Iris pigment epithelial cell (primary cell): ENCODE data around the gene CUL1.

ENCODE experiments used
- DNase-seq: peaks from one replicate; pipeline ENCODE4 v3.0.0-alpha.2; 2011; ENCODE audit warnings: low read depth

The CUL1 gene

DNA sequence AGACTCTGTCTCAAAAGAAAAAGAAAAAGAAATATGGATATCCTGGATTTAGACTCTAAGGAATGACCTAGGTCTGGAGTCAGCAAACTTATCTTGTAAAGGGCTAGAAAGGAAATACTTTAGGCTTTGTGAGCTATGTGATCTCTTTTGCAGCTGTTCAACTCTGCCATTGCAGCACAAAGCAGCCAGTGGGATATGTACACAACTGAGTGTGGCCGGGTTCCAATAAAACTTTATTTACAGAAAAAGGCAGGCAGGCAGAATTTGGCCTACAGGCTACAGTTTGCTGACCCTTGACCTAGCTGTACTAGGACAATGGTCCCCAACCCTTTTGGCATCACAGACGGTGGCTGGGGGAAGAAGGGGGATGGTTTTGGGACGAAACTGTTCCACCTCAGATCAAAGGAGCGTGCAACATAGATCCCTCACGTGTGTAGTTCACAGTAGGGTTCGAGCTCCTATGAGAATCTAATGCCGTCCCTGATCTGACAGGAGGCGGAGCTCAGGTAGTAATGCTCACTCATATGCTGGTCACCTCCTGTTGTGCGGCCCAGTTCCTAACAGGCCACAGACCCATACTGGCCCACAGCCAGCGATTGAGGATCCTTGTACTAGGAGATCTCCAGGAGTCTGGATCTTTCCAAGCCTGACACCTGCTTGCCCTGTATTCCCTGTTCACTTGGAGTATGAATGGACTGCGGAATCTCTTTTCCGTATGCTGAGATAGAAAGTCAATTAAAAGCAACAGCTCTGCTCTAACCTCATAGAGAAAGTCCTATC, 63.0 kb downstream of the CUL1 start:
- peak; percentile 15 for DNase-seq

DNA sequence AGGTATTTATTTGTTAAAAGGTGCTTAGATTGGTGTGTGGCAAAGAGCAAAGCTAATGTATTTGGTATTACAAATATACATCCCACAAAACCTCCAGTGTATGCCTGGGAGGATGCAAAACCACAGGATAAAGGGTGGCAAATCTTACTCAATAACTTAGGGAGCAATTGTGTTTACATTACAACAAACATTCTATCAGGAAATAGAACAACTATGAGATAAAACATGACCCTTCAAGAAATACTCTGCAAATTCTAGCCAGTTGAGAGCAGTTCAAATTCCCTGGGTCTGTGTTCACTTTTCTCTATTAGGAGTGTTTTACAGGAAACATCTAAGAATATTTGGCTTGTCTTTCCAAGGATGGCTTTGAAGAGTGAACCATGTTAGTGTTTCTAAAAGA, 64.9 kb downstream of the CUL1 start:
- DNase-seq, result peak; percentile 54

- DNase-seq, result no peak
Measured at GRCh38 chr7:148770004-148770403, 71.3 kb downstream of the CUL1 start.

DNA sequence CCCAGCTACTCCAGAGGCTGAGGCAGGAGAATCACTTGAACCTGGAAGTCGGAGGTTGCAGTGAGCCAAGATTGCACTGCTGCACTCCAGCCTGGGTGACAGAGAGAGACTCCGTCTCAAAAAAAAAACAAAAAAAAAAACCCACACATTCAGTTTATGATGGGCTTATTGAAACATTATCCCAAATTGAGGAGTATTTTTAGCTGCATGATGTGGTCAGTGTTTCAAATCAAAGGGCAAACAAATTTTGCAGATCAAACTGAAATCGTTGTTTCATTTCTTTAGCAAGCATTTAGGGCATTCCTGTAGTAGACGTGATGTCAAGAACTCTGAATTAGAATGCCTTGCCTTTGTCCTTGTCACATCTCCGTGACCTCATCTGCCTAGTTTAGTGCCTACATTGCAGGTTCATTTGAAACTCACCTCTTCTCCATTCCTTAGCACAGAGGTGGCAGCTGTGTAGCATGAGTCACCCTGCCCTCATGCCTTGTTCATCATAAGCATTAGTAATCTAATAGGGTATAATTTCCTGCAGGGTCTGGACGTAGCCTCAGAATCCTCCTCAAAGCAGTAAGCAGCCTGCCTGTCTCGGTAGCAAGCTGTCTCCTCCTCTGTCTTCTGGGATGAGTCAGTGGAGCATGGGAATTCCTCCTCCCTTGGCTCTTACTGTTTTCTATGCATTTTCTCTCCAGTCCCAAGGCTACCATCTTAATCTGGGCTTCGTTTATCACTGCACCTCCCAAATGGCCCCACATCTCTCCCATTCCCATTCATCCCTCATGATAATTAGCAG, 73.8 kb downstream of the CUL1 start:
- DNase-seq, result peak; percentile 94

- DNase-seq, result peak; percentile 7
Measured at GRCh38 chr7:148773334-148773733, 74.6 kb downstream of the CUL1 start.

- no peak for DNase-seq
Measured at GRCh38 chr7:148774471-148774870, 75.8 kb downstream of the CUL1 start.

GRCh38 chr7:148782757-148783456, 84.2 kb downstream of the CUL1 start:
- DNase-seq, result no peak

DNA sequence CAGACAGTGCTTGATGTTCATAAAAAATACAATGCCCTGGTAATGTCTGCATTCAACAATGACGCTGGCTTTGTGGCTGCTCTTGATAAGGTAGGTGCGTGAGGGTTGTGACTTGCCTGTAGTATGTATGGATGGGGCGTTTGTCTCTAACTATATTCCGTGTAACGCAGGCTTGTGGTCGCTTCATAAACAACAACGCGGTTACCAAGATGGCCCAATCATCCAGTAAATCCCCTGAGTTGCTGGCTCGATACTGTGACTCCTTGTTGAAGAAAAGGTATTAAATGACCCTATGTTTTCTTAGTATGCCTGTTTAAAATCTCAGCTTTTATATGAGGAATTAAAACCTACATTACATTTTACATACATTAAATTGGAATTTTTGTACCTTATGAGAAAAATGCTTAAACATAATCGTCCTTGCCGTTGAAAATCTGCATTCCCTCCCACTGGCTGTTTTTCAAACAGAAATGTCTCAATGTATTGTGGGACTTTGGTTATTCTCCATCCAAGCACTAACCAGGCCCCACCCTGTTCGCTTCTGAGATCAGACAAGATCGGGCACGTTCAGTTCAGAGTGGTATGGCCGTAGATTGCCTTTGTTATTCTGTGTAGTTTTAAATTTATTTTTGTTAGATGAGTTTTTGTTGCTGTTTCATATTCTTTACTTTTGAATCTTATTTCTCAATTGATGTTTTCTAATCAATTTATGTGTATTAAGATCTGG, 85.3 kb downstream of the CUL1 start:
- DNase-seq, result no peak

DNA sequence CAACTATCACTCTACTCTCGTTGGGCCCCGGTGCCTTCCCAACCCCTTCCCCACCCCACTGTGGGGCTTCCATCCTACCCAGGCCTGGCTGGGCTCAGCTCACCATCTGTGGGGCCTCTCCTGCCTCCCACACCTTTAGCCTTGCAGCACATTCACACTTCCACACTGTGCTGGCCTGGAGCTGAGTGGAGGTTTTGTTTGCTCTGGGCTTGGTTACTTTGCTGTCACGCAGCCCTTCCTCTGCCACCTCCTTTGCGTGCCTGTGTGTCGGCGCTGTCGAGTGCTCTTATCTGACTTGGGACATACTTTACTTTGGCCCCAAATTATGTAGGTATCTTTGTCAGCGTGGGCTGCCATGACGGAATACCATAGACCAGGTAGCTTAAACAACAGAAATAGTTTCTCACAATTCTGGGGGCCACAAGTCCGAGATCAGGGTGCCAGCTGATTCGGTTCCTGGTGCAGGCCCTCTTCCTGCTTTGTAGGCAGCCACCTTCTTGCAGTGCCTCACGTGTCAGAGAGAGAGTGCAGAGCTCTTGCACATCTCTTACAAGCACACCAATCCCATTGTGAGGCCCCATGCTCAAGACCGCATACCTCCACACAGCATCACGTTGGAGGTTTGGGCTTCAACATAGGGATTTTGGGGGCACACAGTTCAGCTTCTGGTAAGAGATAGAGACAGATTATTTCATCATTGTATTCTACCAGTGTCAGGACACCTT, 89.0 kb downstream of the CUL1 start:
- DNase-seq, result no peak

GRCh38 chr7:148789220-148789619, 90.5 kb downstream of the CUL1 start:
- DNase-seq, result no peak

DNA sequence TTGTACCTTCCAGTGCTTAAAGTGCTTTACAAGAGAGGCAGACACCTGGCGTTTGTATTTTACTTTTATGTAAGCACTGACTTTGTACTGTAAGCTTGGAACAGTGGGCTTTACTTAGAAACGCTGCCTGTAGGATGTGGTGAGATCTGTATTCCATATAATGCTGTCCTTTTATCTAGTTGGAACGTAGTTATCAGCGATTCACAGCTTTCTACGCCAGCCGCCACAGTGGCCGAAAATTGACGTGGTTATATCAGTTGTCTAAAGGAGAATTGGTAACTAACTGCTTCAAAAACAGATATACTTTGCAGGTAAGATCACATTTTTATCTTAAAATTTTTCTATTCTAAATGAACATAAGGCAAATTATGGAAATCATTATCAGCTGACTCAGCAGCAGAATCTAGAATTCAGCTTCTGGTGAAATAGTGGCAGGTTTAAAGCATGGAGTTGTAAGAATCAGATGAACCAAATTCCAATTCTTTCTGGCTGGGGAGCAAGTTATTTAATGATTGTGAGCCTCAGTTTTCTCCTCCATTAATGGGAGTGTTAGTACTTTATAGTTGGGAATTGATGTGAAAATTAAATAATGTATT, 91.5 kb downstream of the CUL1 start:
- no peak for DNase-seq

- DNase-seq, result no peak
Measured at GRCh38 chr7:148790850-148791249, 92.1 kb downstream of the CUL1 start.

- DNase-seq, result no peak
Measured at GRCh38 chr7:148791546-148791945, 92.8 kb downstream of the CUL1 start.

DNA sequence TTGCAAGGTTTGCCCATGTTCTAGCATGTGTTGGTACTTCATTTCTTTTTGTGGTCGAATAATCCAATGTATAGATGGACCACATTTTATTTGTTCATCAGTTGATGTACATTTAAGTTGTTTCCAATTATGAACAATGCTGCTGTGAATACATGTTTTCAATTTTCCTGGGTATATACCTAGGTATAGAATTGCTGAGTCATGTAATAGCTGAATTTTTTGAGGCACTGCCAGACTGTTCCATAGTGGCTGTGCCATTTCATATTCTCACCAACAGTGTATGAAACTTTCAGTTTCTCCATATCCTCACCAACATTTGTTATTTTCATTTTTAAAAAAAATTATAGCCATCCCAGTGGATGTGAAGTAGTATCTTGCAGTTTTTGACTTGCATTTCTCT, 94.9 kb downstream of the CUL1 start:
- peak; percentile 15 for DNase-seq

DNA sequence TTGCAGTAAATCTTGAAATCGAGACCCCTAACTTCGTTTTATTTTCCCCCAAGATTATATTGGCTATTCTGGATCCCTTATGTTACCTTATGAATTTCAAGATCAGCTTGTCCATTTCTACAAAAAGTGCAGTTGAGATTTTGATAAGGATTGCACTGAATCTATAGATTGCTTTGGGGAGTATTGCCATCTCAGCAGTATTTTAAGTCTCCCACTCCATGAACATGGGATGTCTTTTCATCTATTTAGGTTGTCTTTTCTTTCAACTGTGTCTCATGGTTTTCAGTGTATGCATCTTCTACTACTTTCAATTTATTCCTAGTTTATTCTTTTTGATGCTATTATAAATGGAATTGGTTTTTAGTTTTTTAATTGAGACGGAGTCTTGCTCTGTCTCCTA, 95.8 kb downstream of the CUL1 start:
- no peak for DNase-seq

GRCh38 chr7:148796841-148797240, 98.1 kb downstream of the CUL1 start:
- no peak for DNase-seq

GRCh38 chr7:148799893-148800555, 101.3 kb downstream of the CUL1 start:
- DNase-seq, result no peak

- no peak for DNase-seq
Measured at GRCh38 chr7:148800677-148801076, 102.0 kb downstream of the CUL1 start.

DNA sequence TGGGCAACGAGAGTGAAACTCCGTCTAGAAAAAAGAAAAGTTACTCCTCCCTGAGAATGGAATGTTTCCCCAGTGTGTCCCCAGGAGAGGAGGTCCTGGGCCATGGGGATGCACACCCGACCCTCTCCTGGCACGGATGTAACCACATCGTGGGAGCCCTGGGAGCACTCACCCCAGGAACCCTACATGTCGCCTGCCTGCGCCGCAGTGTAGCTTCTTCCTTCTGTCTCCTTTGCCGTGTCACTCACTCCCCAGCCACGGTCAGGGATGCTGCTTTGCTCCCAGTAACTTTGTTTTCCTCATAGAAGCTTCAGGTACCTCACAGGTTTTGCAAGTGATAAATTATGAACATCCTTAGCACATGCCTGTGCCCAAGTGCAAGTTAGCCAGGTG, 103.4 kb downstream of the CUL1 start:
- no peak for DNase-seq

- DNase-seq, result no peak
Measured at GRCh38 chr7:148803094-148803493, 104.4 kb downstream of the CUL1 start.
